Stimulated activated CD4-positive, alpha-beta T cell treated with anti-CD3 and anti-CD28 coated beads, Interleukin-15, amount 100 ng/mL, for 24 hours (primary cell): ENCODE results near the gene ESRRA.

Experiments
- DNase-seq: peaks from one replicate; pipeline ENCODE4 v3.0.0-alpha.2; 2020

ESRRA gene

DNA sequence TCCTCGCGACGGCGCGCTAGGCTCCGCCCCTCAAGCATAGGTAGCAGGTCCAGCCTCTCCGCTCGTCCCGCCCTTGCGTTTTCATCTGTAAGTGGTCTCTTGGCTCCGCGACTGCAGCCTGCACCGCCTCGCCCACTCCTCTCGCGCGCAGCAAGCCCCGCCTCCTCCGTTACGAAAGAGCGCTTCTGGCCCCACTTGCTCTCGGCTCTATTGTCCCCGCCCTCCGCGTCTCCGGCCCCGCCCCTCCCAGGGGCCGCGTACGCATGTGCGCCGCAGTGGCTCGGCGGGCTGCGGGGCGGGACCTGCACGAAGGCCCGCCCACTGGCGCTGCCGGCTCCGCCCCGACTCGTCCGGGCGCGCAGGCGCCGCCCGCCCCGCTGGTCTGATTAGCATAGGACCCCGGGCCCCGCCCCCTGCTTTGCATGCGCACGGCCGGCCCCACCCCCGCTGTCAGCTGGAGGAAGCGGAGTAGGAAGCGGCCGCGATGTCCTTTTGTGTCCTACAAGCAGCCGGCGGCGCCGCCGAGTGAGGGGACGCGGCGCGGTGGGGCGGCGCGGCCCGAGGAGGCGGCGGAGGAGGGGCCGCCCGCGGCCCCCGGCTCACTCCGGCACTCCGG, at the start of gene ESRRA:
Gene ESRRA, plus strand, starts transcription at position 450 of the 616 bp plus-strand sequence. CDS start 1,656 bp downstream, outside the sequence.
- peak; percentile 100 for DNase-seq

DNA sequence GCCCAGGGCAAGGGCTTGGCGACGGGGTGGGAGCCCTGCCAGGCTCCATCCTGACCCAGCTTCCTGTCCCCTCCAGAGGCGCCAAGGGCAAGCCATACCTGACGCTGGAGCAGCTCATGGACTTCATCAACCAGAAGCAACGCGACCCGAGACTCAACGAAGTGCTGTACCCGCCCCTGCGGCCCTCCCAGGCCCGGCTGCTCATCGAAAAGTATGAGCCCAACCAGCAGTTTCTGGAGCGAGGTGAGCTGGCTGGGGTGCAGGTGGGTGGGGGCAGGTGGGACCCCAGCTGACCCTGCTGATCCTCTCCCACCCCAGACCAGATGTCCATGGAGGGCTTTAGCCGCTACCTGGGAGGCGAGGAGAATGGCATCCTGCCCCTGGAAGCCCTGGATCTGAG, 49.0 kb upstream of the ESRRA start:
- no peak for DNase-seq

DNA sequence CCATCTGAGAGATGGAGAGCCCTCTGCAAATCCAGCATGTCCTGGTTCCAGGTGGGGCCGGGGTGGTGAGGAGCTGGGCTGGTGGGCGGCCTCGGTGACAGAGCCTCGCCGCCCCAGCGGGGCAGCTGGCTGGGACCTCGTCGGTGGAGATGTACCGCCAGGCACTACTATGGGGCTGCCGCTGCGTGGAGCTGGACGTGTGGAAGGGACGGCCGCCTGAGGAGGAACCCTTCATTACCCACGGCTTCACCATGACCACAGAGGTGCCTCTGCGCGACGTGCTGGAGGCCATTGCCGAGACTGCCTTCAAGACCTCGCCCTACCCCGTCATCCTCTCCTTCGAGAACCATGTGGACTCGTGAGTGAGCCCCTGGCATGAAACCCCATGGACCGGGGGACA, 47.0 kb upstream of the ESRRA start:
- no peak for DNase-seq

GRCh38 chr11:64258946-64259532, 46.3 kb upstream of the ESRRA start:
- DNase-seq, result no peak

GRCh38 chr11:64259533-64260067, 45.7 kb upstream of the ESRRA start:
- no peak for DNase-seq

DNA sequence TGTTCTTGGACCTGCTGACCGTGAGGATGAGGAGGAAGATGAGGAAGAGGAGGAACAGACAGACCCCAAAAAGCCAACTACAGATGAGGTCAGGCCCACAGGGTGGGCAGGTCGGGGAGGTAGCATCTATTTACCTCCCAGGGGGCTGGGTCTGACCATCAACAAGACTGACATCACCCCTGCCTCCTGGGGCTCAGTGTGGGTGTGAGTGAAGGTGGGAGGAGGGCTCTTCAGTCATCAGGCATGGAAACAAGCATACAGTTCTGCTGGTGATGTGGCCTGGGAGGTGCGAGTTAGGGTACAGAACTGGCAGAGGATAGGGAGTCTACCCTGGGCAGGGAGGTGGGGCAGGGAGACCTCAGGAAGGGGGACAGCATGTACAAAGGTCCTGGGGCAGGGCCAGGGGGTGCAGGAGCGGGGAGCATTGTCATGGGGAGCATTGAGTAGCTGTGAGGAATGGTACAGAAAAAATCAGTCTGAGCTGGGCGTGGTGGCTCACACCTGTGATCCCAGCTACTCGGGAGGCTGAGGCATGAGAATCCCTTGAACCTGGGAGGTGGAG, 45.1 kb upstream of the ESRRA start:
- no peak for DNase-seq

- DNase-seq, result no peak
Observed at GRCh38 chr11:64261556-64262080, 43.7 kb upstream of the ESRRA start.

- no peak for DNase-seq
Observed at GRCh38 chr11:64262271-64263002, 42.9 kb upstream of the ESRRA start.

DNA sequence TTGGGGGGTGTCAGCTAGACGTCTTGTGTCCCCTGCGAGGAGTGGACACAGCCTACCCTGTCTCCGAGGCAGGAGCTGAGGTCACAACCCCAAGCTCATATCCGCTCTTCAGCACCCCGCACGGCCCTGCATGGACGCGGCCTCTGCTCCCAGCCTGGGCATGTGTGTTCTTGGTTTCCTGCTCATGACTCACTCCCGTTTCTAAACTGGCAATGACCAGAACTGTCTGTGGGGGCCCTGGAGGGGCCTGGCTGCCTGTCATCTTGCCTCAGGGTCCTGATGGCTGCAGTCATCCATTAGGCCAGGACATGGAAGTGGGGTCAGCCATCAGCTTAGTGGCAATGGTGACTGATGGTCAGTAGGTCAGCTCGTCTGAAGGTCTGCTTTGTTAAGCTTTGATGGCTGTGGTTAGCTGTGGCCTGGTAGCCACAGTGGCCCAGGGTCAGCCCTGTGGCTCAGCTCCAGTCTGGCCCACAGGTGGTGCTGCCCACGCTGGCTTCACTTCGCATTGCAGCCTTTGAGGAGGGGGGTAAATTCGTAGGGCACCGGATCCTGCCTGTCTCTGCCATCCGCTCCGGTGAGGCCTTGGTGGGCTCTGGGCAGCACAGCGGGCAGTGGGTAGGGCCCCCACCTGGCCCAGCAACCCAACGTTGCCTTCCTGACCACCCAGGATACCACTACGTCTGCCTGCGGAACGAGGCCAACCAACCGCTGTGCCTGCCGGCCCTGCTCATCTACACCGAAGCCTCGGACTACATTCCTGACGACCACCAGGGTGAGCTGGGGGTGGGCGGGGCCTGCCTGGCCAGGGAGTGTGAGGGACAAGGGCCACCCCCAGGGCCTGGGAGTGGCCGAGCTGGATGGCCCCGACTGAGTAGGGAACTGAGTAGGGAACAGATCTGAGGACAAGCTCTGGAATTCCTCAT, 42.0 kb upstream of the ESRRA start:
- no peak for DNase-seq

GRCh38 chr11:64263947-64264317, 41.4 kb upstream of the ESRRA start:
- no peak for DNase-seq

DNA sequence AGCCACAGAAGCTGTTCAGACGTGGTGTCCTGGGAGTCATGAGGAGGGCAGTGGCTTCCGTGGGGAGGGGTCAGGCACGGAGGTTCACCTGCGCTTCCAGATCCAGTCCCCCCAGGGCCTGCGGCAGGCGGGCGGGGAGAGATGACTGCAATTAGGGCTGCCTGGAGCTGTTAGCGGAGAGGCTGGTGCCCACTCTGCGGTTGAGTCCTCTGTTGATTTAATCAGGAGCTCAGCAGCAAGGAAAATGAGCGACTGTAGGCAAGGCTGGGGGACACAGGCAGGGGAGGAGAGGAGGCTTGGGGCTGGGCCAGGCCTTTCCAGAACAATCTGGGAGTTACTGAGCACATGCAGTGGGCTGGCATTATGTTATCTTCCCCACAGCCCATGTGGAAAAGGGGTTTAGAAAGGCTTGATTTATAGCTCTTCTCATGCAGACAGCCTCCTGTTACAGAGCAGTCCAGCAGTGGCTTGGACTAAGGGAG, 40.9 kb upstream of the ESRRA start:
- DNase-seq, result no peak

- DNase-seq, result no peak
Observed at GRCh38 chr11:64265176-64266160, 39.9 kb upstream of the ESRRA start.

- DNase-seq, result no peak
Observed at GRCh38 chr11:64266339-64266738, 39.0 kb upstream of the ESRRA start.

DNA sequence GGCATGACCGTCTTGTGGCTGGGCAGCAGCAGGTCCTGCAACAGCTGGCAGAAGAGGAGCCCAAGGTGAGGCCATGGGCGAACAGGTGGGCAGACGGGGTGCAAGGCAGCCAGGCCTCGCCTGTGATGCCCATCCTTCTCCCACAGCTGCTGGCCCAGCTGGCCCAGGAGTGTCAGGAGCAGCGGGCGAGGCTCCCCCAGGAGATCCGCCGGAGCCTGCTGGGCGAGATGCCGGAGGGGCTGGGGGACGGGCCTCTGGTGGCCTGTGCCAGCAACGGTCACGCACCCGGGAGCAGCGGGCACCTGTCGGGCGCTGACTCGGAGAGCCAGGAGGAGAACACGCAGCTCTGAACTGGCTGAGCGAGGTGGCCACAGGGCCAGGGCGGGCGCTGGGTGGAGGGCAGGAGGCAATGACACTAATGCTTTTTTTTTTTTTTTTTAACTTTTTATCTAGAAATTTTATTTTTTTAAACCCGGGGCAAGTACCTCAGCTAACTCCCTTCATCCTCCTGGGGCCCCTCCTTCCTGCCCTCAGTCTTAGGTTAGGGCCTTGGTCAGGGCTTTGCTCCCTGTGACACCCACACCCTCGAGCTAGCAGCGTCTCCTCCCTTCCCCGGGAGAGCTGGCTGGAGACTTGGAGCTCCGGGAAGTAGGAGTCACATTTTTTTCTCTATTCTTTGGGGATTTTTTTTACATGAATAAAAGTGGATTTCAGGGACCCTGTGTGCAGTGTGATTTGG, 37.9 kb upstream of the ESRRA start:
- DNase-seq, result no peak

DNA sequence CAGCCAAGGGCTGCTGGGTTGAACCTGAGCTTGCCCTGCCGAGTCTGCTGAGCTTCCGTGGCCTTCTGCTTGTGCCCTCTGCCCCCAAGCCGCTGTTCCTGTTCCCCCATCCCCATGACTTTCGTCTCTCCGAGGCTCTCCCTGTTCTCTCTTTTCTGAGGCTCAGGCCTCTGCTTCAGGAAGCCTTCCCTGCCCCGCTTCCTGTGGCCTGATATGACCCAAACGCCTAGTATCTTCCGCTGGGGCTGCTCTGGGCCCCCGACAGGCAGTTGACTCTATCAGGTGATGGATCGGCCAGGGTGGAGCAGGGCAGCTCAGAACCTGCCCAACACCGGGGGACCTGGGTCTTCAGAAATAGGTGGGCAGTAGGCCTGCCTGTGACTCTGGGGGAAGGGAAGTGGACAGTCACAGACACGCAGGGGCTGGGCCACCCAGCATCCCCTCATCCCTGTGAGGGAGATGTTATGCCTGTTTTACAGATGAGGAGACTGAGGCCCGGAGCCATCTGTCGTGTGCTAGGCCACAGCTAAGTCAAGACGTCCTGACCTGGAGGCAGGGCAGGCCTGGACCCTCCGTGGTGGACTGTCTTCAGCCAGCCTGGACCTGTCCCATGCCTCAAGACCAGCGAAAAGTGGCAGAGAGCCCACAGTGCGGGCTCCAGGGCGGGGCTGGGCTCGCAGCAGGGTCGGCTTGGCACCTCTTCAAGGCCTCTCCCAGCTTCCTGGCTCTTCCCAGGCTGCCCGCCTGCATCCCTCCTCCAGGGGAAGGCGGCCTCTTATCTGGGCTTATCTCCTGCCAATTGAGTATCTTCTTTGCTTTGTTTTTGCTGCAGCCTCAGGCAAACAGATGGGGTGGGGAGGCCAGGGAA, 37.1 kb upstream of the ESRRA start:
- no peak for DNase-seq

DNA sequence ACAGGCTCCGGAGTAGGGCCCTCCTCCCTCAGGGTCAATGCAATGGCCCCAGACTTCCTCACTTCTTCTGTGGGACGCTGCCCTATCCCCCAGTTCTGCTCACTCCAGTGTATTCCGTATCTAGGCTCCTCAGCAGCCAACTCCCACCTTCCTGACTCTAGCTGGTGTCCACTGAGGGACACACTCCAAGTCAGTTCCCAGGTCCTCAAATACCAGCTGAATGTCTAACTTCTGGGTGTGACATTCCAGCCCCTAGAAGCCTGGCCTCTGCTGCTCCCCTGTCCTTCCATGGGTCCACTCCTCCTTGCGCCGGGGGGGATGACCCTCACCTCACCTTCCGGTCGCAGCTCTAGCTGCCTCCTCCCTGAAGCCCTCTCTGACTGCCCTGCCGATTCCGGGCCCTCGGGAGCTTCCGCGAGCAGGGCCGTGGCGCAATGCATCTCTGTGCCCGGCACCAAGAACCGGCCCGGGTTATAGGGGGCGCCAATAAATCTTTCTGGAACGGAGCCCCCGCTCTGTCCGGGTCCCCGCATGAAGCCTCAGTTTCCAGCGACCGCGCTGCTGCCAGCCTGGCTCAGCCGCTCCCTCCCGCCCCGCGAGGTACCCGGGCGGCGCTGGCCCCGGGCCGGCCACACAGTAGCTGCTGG, 36.3 kb upstream of the ESRRA start:
- peak; percentile 74 for DNase-seq

DNA sequence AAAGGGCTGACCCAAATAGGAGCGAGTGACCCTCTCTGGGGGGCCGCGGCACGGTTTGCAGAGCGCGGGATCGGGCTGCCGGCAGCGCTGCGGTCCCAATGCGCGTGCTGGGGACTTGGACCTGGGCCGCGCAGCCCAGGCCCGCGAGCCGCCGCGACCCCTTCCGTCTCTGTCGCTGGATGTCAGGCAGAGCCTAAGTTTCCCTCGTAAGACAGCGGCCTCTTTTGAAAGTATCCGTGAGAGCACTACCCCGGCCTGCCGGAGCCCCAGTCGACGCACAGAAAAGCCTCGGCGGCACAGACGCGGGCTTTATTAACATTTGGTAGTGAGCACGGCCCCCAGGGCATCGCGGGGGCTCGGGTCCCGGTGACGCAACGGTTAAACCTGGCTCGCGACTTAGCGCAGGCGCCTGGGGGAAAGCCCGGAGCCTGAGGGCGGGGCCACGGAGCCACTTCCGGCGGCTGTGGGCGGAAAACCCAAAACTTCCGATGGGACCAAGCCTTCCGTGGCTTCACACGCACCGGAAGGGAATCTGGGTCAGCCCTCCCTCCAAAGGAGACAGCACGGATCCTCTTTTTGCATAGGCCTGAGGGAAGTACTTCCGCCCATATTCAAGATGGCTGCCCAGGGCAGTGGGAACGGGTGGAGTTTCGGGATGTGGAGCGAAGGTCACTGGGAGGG, 35.6 kb upstream of the ESRRA start:
- DNase-seq, result peak; percentile 98
